ENCODE results near the gene C5AR2. TPM values are rescaled to one million over a fixed set of nuclear protein-coding genes. Genes with fewer than 3 reads are reported as not detected.

The C5AR2 gene
- total RNA-seq, 2 experiments from 2014 or later, result 0.06 to 0.19 TPM

GRCh38 chr19:47371261-47371660 is 39.3 kb downstream of the C5AR2 start:
- H3K36me3 Mint-ChIP-seq (ENCODE audit: low read depth), result peaks cover 64% of the 10 kb centered on the region
- no peaks in the 10 kb centered on the region for H3K4me1 Mint-ChIP-seq (ENCODE audit: low read depth)
- ChIA-PET CTCF (no interaction called here), POLR2A (no interaction called here)
- H3K36me3 ChIP-seq (ENCODE audit: insufficient read depth, low read length), result peaks cover 75% of the 10 kb centered on the region
- intact Hi-C loops (cut with DNase I, micrococcal nuclease), result no loop called here
- H3K9me3 ChIP-seq (ENCODE audit: control insufficient read depth in 1 of 2, insufficient read depth in 1 of 2, low read length in 2 of 2), result no peaks in the 10 kb centered on the region
- no peak overlapping the region for H3K4me3 ChIP-seq (ENCODE audit: low read length)
- H3K27ac Mint-ChIP-seq, result no peak overlapping the region
- H3K27me3 Mint-ChIP-seq, result no peaks in the 10 kb centered on the region
- peaks cover 3% of the 10 kb centered on the region for H3K4me1 ChIP-seq (ENCODE audit: insufficient read depth, low read length)
- H3K27ac ChIP-seq (ENCODE audit: low read depth in 1 of 2, low read length in 2 of 2), result no peak overlapping the region
- H3K4me3 Mint-ChIP-seq, result no peak overlapping the region
- TF ChIP-seq CTCF (IDR thresholded peaks at IDR 0.05), result no peak
- ATAC-seq (ENCODE audit: poor library complexity), result no peak
- H3K27me3 ChIP-seq (ENCODE audit: control insufficient read depth in 1 of 2, insufficient read depth in 2 of 2, low read length in 2 of 2), result no peaks in the 10 kb centered on the region
- DNase-seq, result no peak
- no peaks in the 10 kb centered on the region for H3K9me3 Mint-ChIP-seq

GRCh38 chr19:47372603-47373002 is 40.6 kb downstream of the C5AR2 start:
- H3K27ac ChIP-seq (ENCODE audit: low read depth in 1 of 2, low read length in 2 of 2), result no peak overlapping the region
- Mint-ChIP-seq H3K4me1 (ENCODE audit: low read depth) (no peaks in the 10 kb centered on the region), H3K27ac (no peak overlapping the region), H3K36me3 (ENCODE audit: low read depth) (peaks cover 58% of the 10 kb centered on the region), H3K27me3 (no peaks in the 10 kb centered on the region), H3K9me3 (no peaks in the 10 kb centered on the region), H3K4me3 (no peak overlapping the region)
- no peaks in the 10 kb centered on the region for H3K9me3 ChIP-seq (ENCODE audit: control insufficient read depth in 1 of 2, insufficient read depth in 1 of 2, low read length in 2 of 2)
- TF ChIP-seq CTCF (IDR thresholded peaks at IDR 0.05), result no peak
- peaks cover 3% of the 10 kb centered on the region for H3K4me1 ChIP-seq (ENCODE audit: insufficient read depth, low read length)
- H3K36me3 ChIP-seq (ENCODE audit: insufficient read depth, low read length), result peaks cover 83% of the 10 kb centered on the region
- intact Hi-C loops (cut with DNase I, micrococcal nuclease), result no loop called here
- H3K4me3 ChIP-seq (ENCODE audit: low read length), result no peak overlapping the region
- ChIA-PET CTCF (no interaction called here), POLR2A (no interaction called here)
- DNase-seq (no peak), ATAC-seq (ENCODE audit: poor library complexity) (no peak)
- H3K27me3 ChIP-seq (ENCODE audit: control insufficient read depth in 1 of 2, insufficient read depth in 2 of 2, low read length in 2 of 2), result no peaks in the 10 kb centered on the region

GRCh38 chr19:47373246-47374240 is 41.6 kb downstream of the C5AR2 start:
- peaks cover 3% of the 10 kb centered on the region for H3K4me1 ChIP-seq (ENCODE audit: insufficient read depth, low read length)
- H3K4me1 Mint-ChIP-seq (ENCODE audit: low read depth), result no peaks in the 10 kb centered on the region
- H3K36me3 Mint-ChIP-seq (ENCODE audit: low read depth), result peaks cover 63% of the 10 kb centered on the region
- no peaks in the 10 kb centered on the region for H3K27me3 Mint-ChIP-seq
- H3K27me3 ChIP-seq (ENCODE audit: control insufficient read depth in 1 of 2, insufficient read depth in 2 of 2, low read length in 2 of 2), result no peaks in the 10 kb centered on the region
- POLR2A ChIA-PET, result no interaction called here
- CTCF ChIA-PET, result no interaction called here
- no peak overlapping the region for H3K27ac Mint-ChIP-seq
- no peak overlapping the region for H3K4me3 ChIP-seq (ENCODE audit: low read length)
- H3K9me3 Mint-ChIP-seq, result no peaks in the 10 kb centered on the region
- no peak for TF ChIP-seq CTCF (IDR thresholded peaks at IDR 0.05)
- intact Hi-C loops (cut with DNase I, micrococcal nuclease), result no loop called here
- H3K9me3 ChIP-seq (ENCODE audit: control insufficient read depth in 1 of 2, insufficient read depth in 1 of 2, low read length in 2 of 2), result no peaks in the 10 kb centered on the region
- H3K4me3 Mint-ChIP-seq, result no peak overlapping the region
- peaks cover 89% of the 10 kb centered on the region for H3K36me3 ChIP-seq (ENCODE audit: insufficient read depth, low read length)
- DNase-seq, result no peak
- H3K27ac ChIP-seq (ENCODE audit: low read depth in 1 of 2, low read length in 2 of 2), result no peak overlapping the region
- ATAC-seq (ENCODE audit: poor library complexity), result no peak

All from CD4-positive, alpha-beta T cell (primary cell).